ENCODE results near the gene MEN1.
"Not testable (repeated sequence)": the region's sequence is repeated elsewhere in the genome, so short reads cannot be mapped to it uniquely, and the experiment has no call there.

The MEN1 gene

GRCh38 chr11:64852804-64853509 lies 42.6 kb upstream of the MEN1 start:
- H3K27me3 ChIP-seq (ENCODE audit: low read depth, low read length) = no peaks in the 10 kb centered on the region
- H3K4me3 ChIP-seq (ENCODE audit: low read depth in 1 of 2, low read length in 2 of 2) = no peak overlapping the region
- peak overlapping the region; percentile 58 for H3K27ac ChIP-seq (ENCODE audit: low read length)
- H3K36me3 ChIP-seq (ENCODE audit: control insufficient read depth in 1 of 2, insufficient read depth in 2 of 2, low read length in 2 of 2) = peaks cover 0 to 27% of the 10 kb centered on the region in 2 donors
- peaks cover 28 to 54% of the 10 kb centered on the region in 2 donors for H3K4me1 ChIP-seq (ENCODE audit: control insufficient read depth in 1 of 2, insufficient read depth in 2 of 2, low read length in 2 of 2)
- H3K9me3 ChIP-seq (ENCODE audit: control insufficient read depth in 1 of 2, low read length in 2 of 2) = no peaks in the 10 kb centered on the region

DNA sequence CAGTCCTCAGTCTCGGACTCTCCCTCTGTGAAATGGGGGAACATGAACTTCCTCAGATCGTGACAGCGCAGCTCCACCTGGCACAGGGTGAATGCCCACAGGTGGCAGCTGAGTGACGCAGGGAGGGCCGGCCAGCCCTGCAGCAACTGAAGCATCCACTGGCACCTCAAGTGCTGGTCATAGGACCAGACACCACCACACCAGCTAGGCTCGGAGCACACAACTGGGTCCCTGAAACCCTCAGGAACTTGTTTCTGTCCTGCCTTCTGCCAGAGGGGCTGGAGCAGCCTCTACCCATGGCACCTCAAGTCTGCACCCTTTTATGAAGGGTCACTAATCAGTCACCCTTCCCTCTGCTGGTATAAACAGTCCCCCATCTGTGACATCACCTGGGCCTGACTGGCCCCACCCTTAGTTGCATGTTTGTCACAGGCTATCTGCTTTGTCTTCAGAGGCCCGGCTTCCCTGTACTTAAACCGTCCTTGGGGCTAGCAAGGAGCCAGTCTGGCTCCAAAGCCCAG lies 41.5 kb upstream of the MEN1 start:
- peak overlapping the region; percentile 34 for H3K27ac ChIP-seq (ENCODE audit: low read length)
- H3K27me3 ChIP-seq (ENCODE audit: low read depth, low read length) = no peaks in the 10 kb centered on the region
- peaks cover 31 to 53% of the 10 kb centered on the region in 2 donors for H3K4me1 ChIP-seq (ENCODE audit: control insufficient read depth in 1 of 2, insufficient read depth in 2 of 2, low read length in 2 of 2)
- H3K9me3 ChIP-seq (ENCODE audit: control insufficient read depth in 1 of 2, low read length in 2 of 2) = no peaks in the 10 kb centered on the region
- peaks cover 0 to 23% of the 10 kb centered on the region in 2 donors for H3K36me3 ChIP-seq (ENCODE audit: control insufficient read depth in 1 of 2, insufficient read depth in 2 of 2, low read length in 2 of 2)
- no peak overlapping the region for H3K4me3 ChIP-seq (ENCODE audit: low read depth in 1 of 2, low read length in 2 of 2)

GRCh38 chr11:64850979-64851567 lies 40.7 kb upstream of the MEN1 start:
- Histone ChIP-seq H3K27ac (ENCODE audit: low read length) (peak overlapping the region; percentile 34), H3K4me1 (ENCODE audit: control insufficient read depth in 1 of 2, insufficient read depth in 2 of 2, low read length in 2 of 2) (peaks cover 26 to 44% of the 10 kb centered on the region in 2 donors), H3K27me3 (ENCODE audit: low read depth, low read length) (no peaks in the 10 kb centered on the region), H3K9me3 (ENCODE audit: control insufficient read depth in 1 of 2, low read length in 2 of 2) (no peaks in the 10 kb centered on the region), H3K4me3 (ENCODE audit: low read depth in 1 of 2, low read length in 2 of 2) (no peak overlapping the region), H3K36me3 (ENCODE audit: control insufficient read depth in 1 of 2, insufficient read depth in 2 of 2, low read length in 2 of 2) (peaks cover 0 to 23% of the 10 kb centered on the region in 2 donors)

GRCh38 chr11:64849598-64850356 lies 39.4 kb upstream of the MEN1 start:
- Histone ChIP-seq H3K36me3 (ENCODE audit: control insufficient read depth in 1 of 2, insufficient read depth in 2 of 2, low read length in 2 of 2) (peaks cover 0 to 21% of the 10 kb centered on the region in 2 donors), H3K9me3 (ENCODE audit: control insufficient read depth in 1 of 2, low read length in 2 of 2) (no peaks in the 10 kb centered on the region), H3K4me3 (ENCODE audit: low read depth in 1 of 2, low read length in 2 of 2) (no peak overlapping the region), H3K27ac (ENCODE audit: low read length) (no peak overlapping the region), H3K4me1 (ENCODE audit: control insufficient read depth in 1 of 2, insufficient read depth in 2 of 2, low read length in 2 of 2) (peaks cover 13 to 33% of the 10 kb centered on the region in 2 donors), H3K27me3 (ENCODE audit: low read depth, low read length) (no peaks in the 10 kb centered on the region)

DNA sequence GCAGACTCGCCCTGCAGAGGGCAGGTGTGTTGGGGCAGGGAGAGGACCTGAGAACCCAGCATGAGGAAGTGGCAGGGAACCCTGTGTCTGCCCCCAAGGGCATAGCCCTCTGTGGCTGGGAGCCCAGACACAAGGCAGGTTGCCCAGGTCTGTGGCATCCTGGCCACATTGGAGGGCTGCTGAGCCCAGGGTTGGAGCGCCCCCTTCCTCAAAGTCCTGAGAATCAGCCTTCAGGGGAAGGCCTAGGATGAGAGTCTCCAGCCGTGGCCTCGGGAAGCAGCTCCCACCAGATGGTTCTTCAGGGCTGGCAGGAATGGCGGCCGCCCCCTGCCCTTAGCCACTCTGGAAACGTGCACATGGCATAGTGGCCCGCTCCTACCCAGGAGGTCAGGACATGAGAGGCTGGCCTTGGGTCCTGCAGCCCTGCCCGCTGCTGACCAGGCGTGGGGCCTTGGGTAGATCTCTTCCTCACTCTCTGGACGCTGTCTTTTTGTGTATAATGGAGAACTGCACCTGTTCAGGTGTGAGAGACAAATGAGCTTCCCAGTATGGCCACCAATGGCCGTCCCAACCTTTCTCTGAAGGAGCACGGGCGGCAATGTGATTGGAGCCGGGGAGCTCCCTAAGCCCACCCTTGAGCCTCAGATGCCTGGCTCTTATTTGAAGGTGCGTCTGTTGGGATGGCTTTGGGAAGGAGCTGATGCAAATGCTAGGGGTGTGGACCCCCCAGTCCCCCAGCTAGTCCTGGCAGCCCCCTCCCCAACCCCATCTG lies 38.7 kb upstream of the MEN1 start:
- H3K4me3 ChIP-seq (ENCODE audit: low read depth in 1 of 2, low read length in 2 of 2) = no peak overlapping the region
- peak overlapping the region; percentile 23 for H3K27ac ChIP-seq (ENCODE audit: low read length)
- peaks cover 12 to 32% of the 10 kb centered on the region in 2 donors for H3K4me1 ChIP-seq (ENCODE audit: control insufficient read depth in 1 of 2, insufficient read depth in 2 of 2, low read length in 2 of 2)
- H3K27me3 ChIP-seq (ENCODE audit: low read depth, low read length) = no peaks in the 10 kb centered on the region
- no peaks in the 10 kb centered on the region for H3K9me3 ChIP-seq (ENCODE audit: control insufficient read depth in 1 of 2, low read length in 2 of 2)
- peaks cover 0 to 13% of the 10 kb centered on the region in 2 donors for H3K36me3 ChIP-seq (ENCODE audit: control insufficient read depth in 1 of 2, insufficient read depth in 2 of 2, low read length in 2 of 2)

DNA sequence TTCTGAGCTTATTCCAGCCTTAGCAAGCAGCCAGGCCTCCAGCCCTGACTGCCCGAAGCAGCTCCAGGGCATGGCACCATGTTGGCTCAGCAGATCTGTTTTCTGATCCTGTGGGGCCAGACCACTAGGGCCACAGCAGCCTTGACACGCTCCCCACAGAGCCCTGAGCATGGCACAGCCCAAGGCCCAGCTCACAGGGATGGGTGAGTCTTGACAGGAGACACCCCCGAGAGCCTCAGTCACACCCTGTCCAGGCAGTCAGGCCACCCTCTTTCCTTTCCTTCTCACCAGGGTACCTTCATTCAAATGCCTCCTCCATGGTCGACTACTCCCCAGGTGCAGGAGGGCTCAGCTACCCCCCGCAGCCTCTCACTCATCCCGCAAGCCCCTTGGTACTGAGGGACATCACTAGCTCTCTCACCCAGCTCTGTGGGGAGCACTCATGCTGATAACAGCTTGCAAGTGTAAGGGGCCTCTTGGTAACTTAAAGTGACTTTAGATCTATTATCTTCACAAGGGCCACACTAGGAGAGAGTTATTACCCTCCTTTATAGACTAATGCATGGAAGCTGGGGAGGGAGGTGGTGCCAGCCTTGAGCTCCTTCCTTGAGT lies 38.0 kb upstream of the MEN1 start:
- Histone ChIP-seq H3K4me3 (ENCODE audit: low read depth in 1 of 2, low read length in 2 of 2) (no peak overlapping the region), H3K4me1 (ENCODE audit: control insufficient read depth in 1 of 2, insufficient read depth in 2 of 2, low read length in 2 of 2) (peaks cover 11 to 27% of the 10 kb centered on the region in 2 donors), H3K27ac (ENCODE audit: low read length) (peak overlapping the region; percentile 23), H3K36me3 (ENCODE audit: control insufficient read depth in 1 of 2, insufficient read depth in 2 of 2, low read length in 2 of 2) (peaks cover 0 to 6% of the 10 kb centered on the region in 2 donors), H3K27me3 (ENCODE audit: low read depth, low read length) (no peaks in the 10 kb centered on the region), H3K9me3 (ENCODE audit: control insufficient read depth in 1 of 2, low read length in 2 of 2) (no peaks in the 10 kb centered on the region)

DNA sequence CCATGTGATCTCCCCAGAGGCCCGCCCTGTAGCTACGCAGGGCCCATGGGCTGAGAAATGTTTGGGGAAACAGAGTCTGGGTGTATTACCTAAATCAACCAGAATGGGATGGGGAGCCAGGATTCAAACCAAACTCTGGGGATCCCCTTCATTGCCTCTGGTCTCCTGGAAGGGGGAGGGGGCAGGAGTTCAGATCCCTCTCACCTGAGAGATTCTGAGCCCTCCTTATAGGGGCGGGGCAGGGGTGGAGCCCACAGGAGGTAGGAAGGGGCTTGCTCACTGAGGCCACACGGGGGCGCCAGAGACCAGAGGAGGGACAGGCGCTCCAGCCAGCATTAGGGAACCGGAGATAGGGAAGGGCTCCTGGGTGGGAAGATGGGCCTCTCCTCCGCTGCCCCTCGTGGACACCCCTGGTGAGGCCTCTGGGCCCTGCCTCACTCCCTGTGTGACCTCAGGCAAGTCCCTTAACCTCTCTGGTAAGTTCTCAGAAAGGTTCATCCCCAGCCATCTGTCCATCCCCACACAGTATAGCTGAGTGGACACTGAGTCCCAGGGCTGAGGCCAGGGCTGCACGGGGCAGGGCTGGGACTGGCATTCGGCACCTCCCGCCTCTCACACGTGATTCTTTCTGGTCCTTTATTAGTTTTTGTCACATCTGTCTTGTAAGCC lies 36.8 kb upstream of the MEN1 start:
- Histone ChIP-seq H3K27me3 (ENCODE audit: low read depth, low read length) (no peaks in the 10 kb centered on the region), H3K4me1 (ENCODE audit: control insufficient read depth in 1 of 2, insufficient read depth in 2 of 2, low read length in 2 of 2) (peaks cover 10 to 27% of the 10 kb centered on the region in 2 donors), H3K27ac (ENCODE audit: low read length) (no peak overlapping the region), H3K4me3 (ENCODE audit: low read depth in 1 of 2, low read length in 2 of 2) (no peak overlapping the region), H3K9me3 (ENCODE audit: control insufficient read depth in 1 of 2, low read length in 2 of 2) (no peaks in the 10 kb centered on the region), H3K36me3 (ENCODE audit: control insufficient read depth in 1 of 2, insufficient read depth in 2 of 2, low read length in 2 of 2) (no peaks in the 10 kb centered on the region)

DNA sequence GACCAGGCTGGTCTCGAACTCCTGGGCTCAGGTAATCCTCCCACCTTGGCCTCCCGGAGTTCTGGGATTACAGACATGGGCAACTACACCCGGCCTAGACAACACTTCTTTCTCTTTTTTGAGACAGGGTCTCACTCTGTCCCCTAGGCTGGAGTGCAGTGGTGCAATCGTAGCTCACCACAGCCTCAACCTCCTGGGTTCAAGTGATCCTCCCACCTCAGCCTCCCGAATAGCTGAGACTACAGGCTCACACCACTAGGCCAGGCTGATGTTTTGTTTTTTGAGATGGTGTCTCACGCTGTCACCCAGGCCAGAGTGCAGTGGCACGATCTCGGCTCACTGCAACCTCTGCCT lies 35.4 kb upstream of the MEN1 start:
- not testable (repeated sequence) for H3K27me3 ChIP-seq (ENCODE audit: low read depth, low read length); H3K4me3 ChIP-seq (ENCODE audit: low read depth in 1 of 2, low read length in 2 of 2); H3K9me3 ChIP-seq (ENCODE audit: control insufficient read depth in 1 of 2, low read length in 2 of 2); H3K27ac ChIP-seq (ENCODE audit: low read length); H3K36me3 ChIP-seq (ENCODE audit: control insufficient read depth in 1 of 2, insufficient read depth in 2 of 2, low read length in 2 of 2)
- H3K4me1 ChIP-seq (ENCODE audit: control insufficient read depth in 1 of 2, insufficient read depth in 2 of 2, low read length in 2 of 2) = peaks cover 10 to 24% of the 10 kb centered on the region in 2 donors

GRCh38 chr11:64845129-64845775 lies 34.9 kb upstream of the MEN1 start:
- no peaks in the 10 kb centered on the region for H3K36me3 ChIP-seq (ENCODE audit: control insufficient read depth in 1 of 2, insufficient read depth in 2 of 2, low read length in 2 of 2)
- no peaks in the 10 kb centered on the region for H3K9me3 ChIP-seq (ENCODE audit: control insufficient read depth in 1 of 2, low read length in 2 of 2)
- H3K27ac ChIP-seq (ENCODE audit: low read length) = no peak overlapping the region
- peaks cover 10 to 24% of the 10 kb centered on the region in 2 donors for H3K4me1 ChIP-seq (ENCODE audit: control insufficient read depth in 1 of 2, insufficient read depth in 2 of 2, low read length in 2 of 2)
- no peaks in the 10 kb centered on the region for H3K27me3 ChIP-seq (ENCODE audit: low read depth, low read length)
- no peak overlapping the region for H3K4me3 ChIP-seq (ENCODE audit: low read depth in 1 of 2, low read length in 2 of 2)
